Activated CD4-positive, alpha-beta T cell treated with anti-CD3 and anti-CD28 coated beads for 24 hours (primary cell): ENCODE results near the gene CMTM8.
"Not testable (repeated sequence)": the region's sequence is repeated elsewhere in the genome, so short reads cannot be mapped to it uniquely, and the experiment has no call there.

Source experiments
- DNase-seq, 2 donors: peaks; one replicate each; pipeline ENCODE4 v3.0.0-alpha.2; 2020; ENCODE audit warnings: low read depth in 2 of 2

CMTM8 gene

GRCh38 chr3:32238453-32239306, at the start of gene CMTM8:
TSS of gene CMTM8 (plus strand) at chr3:32238680. CDS start at chr3:32238973, 293 bp downstream.
- DNase-seq: peak; percentile 39 to 58

- no peak for DNase-seq
Observed at GRCh38 chr3:32189693-32190092, 48.8 kb upstream of the CMTM8 start.

- DNase-seq: not testable (repeated sequence)
Observed at GRCh38 chr3:32190556-32190955, 47.9 kb upstream of the CMTM8 start.

GRCh38 chr3:32193101-32193500, 45.4 kb upstream of the CMTM8 start:
- DNase-seq: no peak

GRCh38 chr3:32194653-32195052, 43.8 kb upstream of the CMTM8 start:
- DNase-seq: no peak

GRCh38 chr3:32195995-32196540, 42.4 kb upstream of the CMTM8 start:
- DNase-seq: no peak

- DNase-seq: no peak
Observed at GRCh38 chr3:32197991-32198390, 40.5 kb upstream of the CMTM8 start.

GRCh38 chr3:32198714-32199113, 39.8 kb upstream of the CMTM8 start:
- no peak for DNase-seq

GRCh38 chr3:32200490-32200889, 38.0 kb upstream of the CMTM8 start:
- no peak for DNase-seq

GRCh38 chr3:32200992-32201758, 37.3 kb upstream of the CMTM8 start:
- DNase-seq: no peak

GRCh38 chr3:32202496-32202895, 36.0 kb upstream of the CMTM8 start:
- no peak for DNase-seq

GRCh38 chr3:32203854-32204253, 34.6 kb upstream of the CMTM8 start:
- no peak for DNase-seq

- DNase-seq: no peak
Observed at GRCh38 chr3:32208447-32208846, 30.0 kb upstream of the CMTM8 start.

- no peak for DNase-seq
Observed at GRCh38 chr3:32215185-32215584, 23.3 kb upstream of the CMTM8 start.

- DNase-seq: no peak
Observed at GRCh38 chr3:32216172-32216783, 22.2 kb upstream of the CMTM8 start.

- no peak for DNase-seq
Observed at GRCh38 chr3:32217339-32217738, 21.1 kb upstream of the CMTM8 start.

- DNase-seq: no peak
Observed at GRCh38 chr3:32219537-32219936, 18.9 kb upstream of the CMTM8 start.

GRCh38 chr3:32220006-32220405, 18.5 kb upstream of the CMTM8 start:
- DNase-seq: no peak

- no peak for DNase-seq
Observed at GRCh38 chr3:32222950-32223349, 15.5 kb upstream of the CMTM8 start.

- no peak for DNase-seq
Observed at GRCh38 chr3:32224016-32224516, 14.4 kb upstream of the CMTM8 start.

- DNase-seq: no peak
Observed at GRCh38 chr3:32226875-32227500, 11.5 kb upstream of the CMTM8 start.

- not testable (repeated sequence) for DNase-seq
Observed at GRCh38 chr3:32228743-32229142, 9.7 kb upstream of the CMTM8 start.
